RPMI7951 (cell line): ENCODE results near the gene KIF23. TPM values are rescaled to one million over a fixed set of nuclear protein-coding genes. Genes with fewer than 3 reads are reported as not detected.

Source experiments
- DNase-seq: peaks from one replicate; pipeline ENCODE4 v3.0.0-alpha.2; 2012; ENCODE audit warnings: low read depth
- total RNA-seq: library from RNA; depleted of rRNA; stranded (reverse); fragments of >200 nt; shearing (Covaris generic); gene quantifications from 2 replicates; pipeline ENCODE4 v1.2.3, GENCODE V29; 2014

The KIF23 gene
- total RNA-seq, 1 experiment from 2014 or later, result 151 TPM

DNA sequence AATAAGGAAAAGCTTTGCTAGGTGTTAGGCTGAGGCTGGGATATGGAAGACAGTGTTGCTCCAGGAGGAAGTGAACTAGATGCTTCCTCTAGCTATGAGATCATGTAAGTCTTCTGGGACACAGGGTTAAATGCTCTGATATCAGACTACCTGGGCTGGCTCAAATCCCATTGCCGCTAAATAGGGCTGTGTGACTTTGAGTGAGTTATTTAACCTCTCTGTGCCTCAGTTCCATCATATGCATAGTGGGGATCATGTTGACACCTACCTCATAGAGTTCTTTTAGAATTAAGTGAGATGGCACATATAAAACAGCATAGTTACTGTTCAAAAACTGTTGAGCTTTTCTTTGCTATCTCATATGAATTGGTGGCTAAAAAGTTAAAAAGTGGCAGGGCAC lies 51.1 kb downstream of the KIF23 start:
- DNase-seq, result no peak

- DNase-seq, result no peak
These were observed 52.6 kb downstream of the KIF23 start for GRCh38 chr15:69466733-69467132.

DNA sequence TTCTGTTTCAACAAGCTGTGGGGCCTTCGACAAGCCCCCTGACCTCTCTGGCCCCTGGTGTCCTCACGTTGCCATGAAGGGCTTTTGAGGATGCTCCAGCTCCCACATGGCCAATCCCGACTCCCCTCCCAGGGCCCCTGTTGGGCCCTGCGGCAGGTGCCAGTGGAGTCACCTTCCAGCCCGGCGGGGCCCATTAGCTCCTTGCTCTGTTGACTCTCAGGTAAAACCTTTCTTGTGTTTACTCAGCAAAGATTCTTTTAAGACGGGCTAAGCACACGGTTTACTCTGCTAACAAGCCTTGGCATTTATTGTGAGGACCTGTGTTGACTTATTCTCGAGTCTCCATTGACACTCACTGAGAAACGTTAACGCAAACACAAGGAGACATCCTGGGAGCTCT lies 53.5 kb downstream of the KIF23 start:
- no peak for DNase-seq

- DNase-seq, result peak; percentile 84
These were observed 54.3 kb downstream of the KIF23 start for GRCh38 chr15:69468241-69469121.

DNA sequence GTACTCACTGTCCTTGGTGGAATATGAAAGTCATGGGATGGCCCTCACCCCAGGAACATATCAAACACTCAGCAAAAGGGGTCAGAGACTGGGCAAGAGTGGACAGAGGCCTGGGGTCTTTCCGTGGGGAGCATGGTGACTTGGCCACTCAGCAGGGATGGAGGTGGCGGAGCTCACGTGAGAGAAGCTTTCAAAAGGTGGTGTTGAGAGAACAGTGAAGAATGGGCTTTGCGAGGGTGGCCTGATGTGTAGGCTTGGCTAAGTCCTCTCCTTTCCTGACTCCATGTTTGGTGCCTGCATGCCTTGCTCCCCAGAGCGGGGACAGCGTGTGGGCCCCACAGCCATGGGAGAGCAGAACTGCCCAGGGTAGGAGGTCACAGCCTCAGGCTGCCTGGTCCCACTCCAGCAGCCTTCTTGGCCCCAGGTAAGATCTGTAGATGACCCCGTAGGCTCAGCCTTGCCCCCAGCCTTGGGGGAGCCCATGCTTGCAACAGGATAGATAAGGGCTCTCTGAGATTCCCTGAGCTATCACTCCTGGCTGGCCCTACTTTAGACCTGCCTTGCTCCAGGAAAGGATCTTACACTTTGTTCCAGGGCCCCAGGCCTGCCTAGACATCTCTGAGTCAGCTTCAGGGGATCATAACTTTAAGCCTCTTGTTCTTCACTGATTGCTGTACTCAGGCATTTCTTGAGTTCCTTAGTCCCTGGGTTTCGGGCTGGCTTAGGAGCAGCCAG lies 55.5 kb downstream of the KIF23 start:
- DNase-seq, result no peak

DNA sequence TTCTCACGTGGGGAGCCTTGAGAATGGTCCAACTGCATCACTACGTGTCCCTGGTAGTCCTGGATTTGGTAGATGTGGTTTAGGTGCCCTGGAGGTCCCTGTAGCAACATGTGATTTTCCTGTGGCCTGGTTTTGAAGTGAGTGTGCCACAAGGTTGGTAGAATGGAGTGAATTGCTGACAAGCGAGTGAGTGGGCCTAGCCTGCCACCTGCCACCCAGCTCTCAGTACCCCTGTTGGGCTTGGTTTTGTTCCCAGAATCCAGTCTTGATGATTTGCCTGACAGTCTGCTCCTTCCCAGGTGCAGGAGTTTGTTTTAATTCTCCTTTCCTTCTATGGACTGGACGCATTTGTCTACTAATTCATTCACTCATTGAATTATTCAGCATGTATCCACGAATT lies 57.9 kb downstream of the KIF23 start:
- DNase-seq, result no peak

GRCh38 chr15:69472562-69472961 lies 58.4 kb downstream of the KIF23 start:
- no peak for DNase-seq

DNA sequence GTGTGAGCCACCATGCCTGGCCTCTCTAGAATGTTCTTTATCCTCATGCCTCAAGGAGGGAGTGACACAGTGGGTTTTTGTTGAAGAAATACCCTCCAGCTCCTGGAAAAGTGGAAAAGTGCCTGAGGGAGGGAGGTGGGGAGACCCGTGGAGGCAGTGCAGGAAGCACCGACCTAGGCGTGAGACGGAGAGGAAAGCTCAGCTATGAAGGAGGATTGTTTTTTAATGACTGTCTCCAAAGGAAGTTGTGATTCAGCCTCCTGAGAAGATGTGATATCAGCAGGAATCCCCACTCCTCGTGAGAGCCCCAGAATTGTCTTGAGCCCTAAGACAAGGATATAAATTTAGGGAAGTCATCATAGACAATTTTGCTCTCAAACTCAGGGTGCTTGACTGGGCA lies 60.1 kb downstream of the KIF23 start:
- peak; percentile 53 for DNase-seq

GRCh38 chr15:69474846-69475455 lies 60.8 kb downstream of the KIF23 start:
- no peak for DNase-seq

GRCh38 chr15:69475769-69476358 lies 61.7 kb downstream of the KIF23 start:
- DNase-seq, result peak; percentile 77

- no peak for DNase-seq
These were observed 62.7 kb downstream of the KIF23 start for GRCh38 chr15:69476704-69477473.

GRCh38 chr15:69478259-69478781 lies 64.2 kb downstream of the KIF23 start:
- peak; percentile 41 for DNase-seq

- no peak for DNase-seq
These were observed 64.9 kb downstream of the KIF23 start for GRCh38 chr15:69479081-69479480.

DNA sequence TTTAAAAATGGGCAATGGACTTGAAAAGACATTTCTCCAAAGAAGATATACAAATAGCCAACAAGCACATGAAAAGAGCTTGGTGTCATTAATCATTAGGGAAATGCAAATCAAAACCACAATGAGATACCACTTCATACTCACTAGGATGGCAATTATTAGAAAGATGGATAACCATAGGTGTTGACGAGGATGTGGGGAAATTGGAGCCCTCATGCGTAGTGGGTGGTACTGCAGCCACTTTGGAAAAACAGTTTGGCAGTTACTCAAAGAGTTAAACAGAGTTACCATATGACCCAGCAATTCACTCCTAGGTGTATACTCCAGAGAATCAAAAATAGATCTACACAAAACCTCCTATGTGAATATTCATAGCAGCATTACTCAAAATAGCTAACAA lies 65.8 kb downstream of the KIF23 start:
- DNase-seq, result no peak

DNA sequence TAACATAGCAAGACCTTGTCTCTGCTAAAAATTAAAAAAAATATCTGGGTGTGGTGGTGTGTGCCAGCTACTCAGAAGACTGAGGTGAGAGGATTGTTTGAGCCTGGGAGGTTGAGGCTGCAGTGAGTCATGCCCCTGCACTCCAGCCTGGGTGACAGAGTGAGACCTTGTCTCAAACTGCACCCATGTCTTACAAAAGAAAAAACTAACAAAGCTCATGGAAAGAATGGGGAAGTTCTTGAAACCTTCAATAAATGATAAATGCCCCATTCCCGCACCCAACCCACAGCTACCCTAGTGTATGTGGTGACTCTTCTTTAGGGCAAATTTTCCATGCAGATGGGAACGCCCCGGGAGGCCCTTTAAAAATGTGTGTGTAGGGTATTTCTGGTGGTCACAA lies 66.8 kb downstream of the KIF23 start:
- DNase-seq, result no peak

- no peak for DNase-seq
These were observed 68.6 kb downstream of the KIF23 start for GRCh38 chr15:69482686-69483256.

DNA sequence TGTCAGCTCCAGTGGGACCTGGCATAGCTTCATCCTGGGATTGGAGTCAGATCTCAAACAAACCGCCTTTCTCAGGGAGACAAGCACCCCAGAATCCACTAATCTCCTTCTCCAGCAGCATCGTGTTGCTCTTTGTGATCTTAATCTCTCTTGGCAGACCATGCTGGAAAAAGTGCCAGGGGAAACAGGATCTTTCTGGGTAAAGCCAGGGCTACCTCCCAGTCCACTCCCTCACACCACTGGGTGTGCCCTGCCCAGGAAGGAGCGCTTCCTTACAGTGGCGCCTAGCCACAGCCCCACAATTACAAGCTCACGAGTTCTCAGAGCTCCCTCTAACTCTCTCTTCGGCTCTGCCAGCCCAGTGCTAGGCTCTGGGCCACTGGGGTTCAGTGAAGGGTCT lies 70.7 kb downstream of the KIF23 start:
- peak; percentile 48 for DNase-seq

DNA sequence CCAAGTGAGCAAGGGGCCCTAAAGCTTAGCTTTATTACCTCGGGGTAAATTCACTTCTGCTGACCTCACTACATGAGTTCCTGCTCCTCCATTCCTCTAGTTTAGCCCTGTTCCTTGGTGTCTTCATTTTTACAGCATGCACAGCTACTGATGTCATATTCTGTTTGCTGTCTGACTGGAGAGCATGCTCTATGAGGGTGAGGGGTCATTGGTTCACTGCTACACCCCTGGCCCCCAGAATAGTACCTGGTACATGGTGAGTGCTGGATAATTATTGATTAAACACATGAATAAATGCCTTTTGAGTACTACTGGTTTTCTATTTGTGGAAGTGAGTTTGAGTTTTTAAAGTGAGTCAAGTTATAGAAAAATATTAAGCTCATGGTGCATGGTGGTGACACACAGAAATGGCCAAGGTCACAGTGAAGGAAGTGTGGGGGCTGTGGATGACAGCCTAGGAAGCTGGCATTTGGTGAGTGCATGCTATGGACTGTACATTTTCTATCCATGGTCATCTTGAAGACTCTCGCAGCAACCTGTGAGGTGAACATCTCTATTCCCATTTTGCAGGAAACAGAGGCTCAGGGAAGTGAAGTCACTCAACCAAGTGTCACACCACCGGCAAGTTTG lies 72.4 kb downstream of the KIF23 start:
- DNase-seq, result no peak

DNA sequence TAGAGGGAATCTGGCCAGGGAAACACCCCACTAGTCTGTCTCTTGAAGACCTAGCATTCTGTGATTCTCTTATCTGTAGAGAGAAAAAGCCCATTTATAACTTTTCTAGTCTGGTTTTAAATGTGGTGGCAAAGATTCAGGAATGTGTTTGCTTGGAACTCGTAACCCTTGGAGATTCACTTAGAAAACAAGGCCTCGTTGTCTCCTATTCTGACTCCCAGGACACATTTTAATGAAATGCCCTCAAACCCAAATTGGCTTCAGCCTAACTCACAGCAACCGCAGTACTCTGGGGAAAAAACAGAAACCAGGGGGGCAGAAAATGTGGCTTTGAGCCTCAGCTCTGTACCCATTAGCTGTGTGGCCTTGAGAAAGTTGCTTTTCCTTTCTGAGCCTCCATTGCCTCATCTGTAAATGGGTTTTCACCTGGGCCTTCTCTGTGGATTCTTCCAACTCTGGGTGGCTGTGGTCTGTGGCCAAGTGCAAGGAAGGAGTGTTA lies 75.0 kb downstream of the KIF23 start:
- DNase-seq, result peak; percentile 78

DNA sequence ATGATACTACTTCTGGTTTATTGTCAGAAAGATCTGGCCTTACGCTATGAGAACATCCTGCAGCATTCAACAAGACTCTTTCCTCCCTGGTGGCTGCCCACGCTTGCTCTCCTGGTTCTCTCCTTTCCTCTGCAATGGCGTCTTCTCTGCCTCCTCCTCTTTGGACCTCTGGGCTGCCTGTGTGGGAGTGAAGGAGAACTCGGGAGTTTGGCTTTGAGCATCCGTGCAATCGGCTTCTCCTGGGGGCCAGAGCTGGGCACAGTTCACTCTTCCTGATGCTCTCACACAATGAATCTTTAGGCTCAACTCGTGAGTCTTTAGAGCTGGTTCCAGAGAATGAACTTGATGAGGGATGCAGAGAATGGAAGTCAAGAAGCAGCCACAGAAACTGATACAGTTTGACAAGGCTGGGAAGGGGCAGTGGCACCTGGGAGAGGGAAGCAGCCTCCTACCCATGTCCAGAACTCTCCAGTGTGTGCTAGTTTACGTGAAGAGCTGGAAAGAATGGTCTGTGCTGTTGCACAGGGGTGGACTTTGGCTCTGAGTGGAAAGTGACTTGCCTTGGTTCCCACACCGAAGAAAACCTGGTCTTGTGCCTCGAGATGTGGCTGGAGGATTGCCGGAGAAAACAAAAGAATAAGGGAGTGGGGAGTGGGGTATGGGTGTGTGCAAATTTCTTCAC lies 76.3 kb downstream of the KIF23 start:
- DNase-seq, result no peak
